ENCODE measurements around the gene CBR3. TPM values are rescaled to one million over a fixed set of nuclear protein-coding genes. Genes with fewer than 3 reads are reported as not detected.
"Not testable (repeated sequence)": the region's sequence is repeated elsewhere in the genome, so short reads cannot be mapped to it uniquely, and the experiment has no call there.

CBR3 gene
- polyA plus RNA-seq, 6 donors from 2014 or later = 7.4 to 14.5 (median 10.6) TPM

GRCh38 chr21:36126621-36127110, 8.2 kb upstream of the CBR3 start:
- H3K4me3 Mint-ChIP-seq = no peak overlapping the region
- ATAC-seq (ENCODE audit: low read depth in 2 of 2) (no peak), DNase-seq (no peak)
- H3K36me3 Mint-ChIP-seq = peaks cover 0 to 1% of the 10 kb centered on the region in 2 donors
- no peak overlapping the region for H3K27ac Mint-ChIP-seq
- H3K9me3 Mint-ChIP-seq = no peaks in the 10 kb centered on the region
- H3K27me3 Mint-ChIP-seq = peaks cover 0 to 5% (median 0%) of the 10 kb centered on the region in 3 donors
- peaks cover 7 to 36% (median 23%) of the 10 kb centered on the region in 3 donors for H3K4me1 Mint-ChIP-seq

DNA sequence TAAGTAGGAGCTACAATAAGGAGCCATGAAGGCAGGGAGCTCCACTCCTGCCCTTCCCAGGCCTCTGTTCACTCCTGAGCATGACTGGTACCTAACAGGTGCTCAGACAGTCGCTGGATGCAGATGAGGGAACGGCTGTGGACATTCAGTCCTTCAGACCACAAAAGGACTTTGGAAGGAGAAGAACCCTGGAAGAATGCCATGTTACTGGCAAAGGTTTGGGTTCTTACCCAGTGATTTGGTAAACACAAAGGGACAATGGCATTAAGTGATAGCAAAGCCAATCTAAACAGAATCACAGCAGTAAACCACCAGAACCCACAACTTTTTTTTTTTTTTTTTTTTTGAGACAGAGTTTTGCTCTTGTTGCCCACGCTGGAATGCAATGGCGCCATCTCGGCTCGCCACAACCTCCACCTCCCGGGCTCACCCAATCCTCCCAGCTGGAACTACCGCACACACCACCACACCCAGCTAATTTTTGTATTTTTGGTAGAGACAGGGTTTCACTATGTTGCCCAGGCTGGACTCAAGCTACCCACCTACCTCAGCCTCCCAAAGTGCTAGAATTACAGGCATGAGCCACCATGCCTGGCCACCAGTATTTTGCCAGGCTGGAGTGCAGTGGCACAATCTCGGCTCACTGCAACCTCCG, 7.5 kb upstream of the CBR3 start:
- H3K27ac Mint-ChIP-seq = no peak overlapping the region
- H3K9me3 Mint-ChIP-seq = no peaks in the 10 kb centered on the region
- peaks cover 0 to 7% of the 10 kb centered on the region in 2 donors for H3K36me3 Mint-ChIP-seq
- peaks cover 11 to 36% (median 23%) of the 10 kb centered on the region in 3 donors for H3K4me1 Mint-ChIP-seq
- no peak for ATAC-seq (ENCODE audit: low read depth in 2 of 2)
- peaks cover 0 to 5% (median 0%) of the 10 kb centered on the region in 3 donors for H3K27me3 Mint-ChIP-seq
- peak overlapping the region in 2 of 8 donors; percentile 22 to 77 for H3K4me3 Mint-ChIP-seq
- DNase-seq = no peak

GRCh38 chr21:36127977-36128376, 6.9 kb upstream of the CBR3 start:
- H3K9me3 Mint-ChIP-seq = no peaks in the 10 kb centered on the region
- ATAC-seq (ENCODE audit: low read depth in 2 of 2) = no peak

DNA sequence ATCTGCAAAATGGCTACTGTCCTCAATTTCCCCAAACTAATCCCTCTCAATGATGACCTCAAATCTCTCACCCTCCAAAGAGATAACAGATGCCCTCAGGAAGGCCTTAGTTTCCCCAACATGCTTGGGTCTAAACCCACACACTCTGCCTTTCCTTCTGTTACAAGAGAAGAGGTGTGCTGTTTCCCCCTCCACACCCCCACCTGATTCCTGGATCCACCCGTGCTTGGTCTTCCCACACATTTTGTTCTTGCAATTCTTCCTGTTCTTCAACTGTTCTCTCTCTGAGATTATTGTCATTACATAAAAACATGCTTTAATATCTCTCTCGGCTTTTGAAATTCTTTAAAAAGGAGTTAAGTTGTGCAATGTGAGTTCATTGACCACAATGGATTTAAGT, 5.7 kb upstream of the CBR3 start:
- H3K9me3 Mint-ChIP-seq = no peaks in the 10 kb centered on the region
- DNase-seq (no peak), ATAC-seq (ENCODE audit: low read depth in 2 of 2) (no peak)
- peaks cover 0 to 5% (median 0%) of the 10 kb centered on the region in 3 donors for H3K27me3 Mint-ChIP-seq
- peak overlapping the region; percentile 6 to 84 (median 64) for H3K4me3 Mint-ChIP-seq
- H3K36me3 Mint-ChIP-seq = peaks cover 0 to 7% of the 10 kb centered on the region in 2 donors
- H3K4me1 Mint-ChIP-seq = peaks cover 14 to 41% (median 28%) of the 10 kb centered on the region in 3 donors
- peak overlapping the region in 2 of 6 donors; percentile 39 to 48 for H3K27ac Mint-ChIP-seq

More at GRCh38 chr21:36127977-36128376, 6.9 kb upstream of the CBR3 start:
- Mint-ChIP-seq H3K4me3 (peak overlapping the region in 3 of 8 donors; percentile 1 to 77 (median 16)), H3K4me1 (peaks cover 11 to 36% (median 23%) of the 10 kb centered on the region in 3 donors), H3K27me3 (peaks cover 0 to 5% (median 0%) of the 10 kb centered on the region in 3 donors), H3K27ac (peak overlapping the region in 2 of 6 donors; percentile 8 to 57), H3K36me3 (peaks cover 0 to 7% of the 10 kb centered on the region in 2 donors)
- DNase-seq = no peak

- Mint-ChIP-seq H3K27ac (peak overlapping the region in 3 of 6 donors; percentile 41 to 97 (median 80)), H3K4me3 (peak overlapping the region; percentile 72 to 92 (median 91)), H3K4me1 (peaks cover 14 to 45% (median 31%) of the 10 kb centered on the region in 3 donors)
- not testable (repeated sequence) for DNase-seq; H3K27me3 Mint-ChIP-seq; H3K9me3 Mint-ChIP-seq; ATAC-seq (ENCODE audit: low read depth in 2 of 2); H3K36me3 Mint-ChIP-seq
Measured at GRCh38 chr21:36130414-36130762, 4.5 kb upstream of the CBR3 start.

GRCh38 chr21:36130839-36131238, 4.0 kb upstream of the CBR3 start:
- Mint-ChIP-seq H3K4me3 (peak overlapping the region; percentile 72 to 92 (median 91)), H3K27ac (peak overlapping the region in 2 of 6 donors; percentile 27 to 80), H3K4me1 (peaks cover 16 to 42% (median 30%) of the 10 kb centered on the region in 3 donors)
- DNase-seq; ATAC-seq (ENCODE audit: low read depth in 2 of 2); H3K9me3 Mint-ChIP-seq; H3K27me3 Mint-ChIP-seq; H3K36me3 Mint-ChIP-seq: not testable (repeated sequence)

DNA sequence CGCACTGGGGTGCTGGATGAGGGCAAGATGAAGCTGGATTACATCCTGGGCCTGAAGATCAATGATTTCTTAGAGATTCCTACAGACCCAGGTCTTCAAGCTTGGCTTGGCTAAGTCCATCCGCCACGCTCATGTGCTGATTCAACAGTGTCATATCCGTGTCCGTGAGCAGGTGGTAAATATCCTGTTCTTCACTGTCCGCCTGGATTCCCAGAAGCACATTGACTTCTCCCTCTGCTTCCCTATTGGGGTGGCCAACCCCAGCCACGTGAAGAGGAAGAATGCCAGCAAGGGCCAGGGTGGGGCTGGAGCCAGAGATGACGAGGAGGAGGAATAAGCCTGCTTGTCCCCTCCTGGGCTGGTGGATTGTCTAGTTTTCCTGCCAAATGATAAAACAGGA, 2.2 kb upstream of the CBR3 start:
- H3K9me3 Mint-ChIP-seq = no peaks in the 10 kb centered on the region
- no peaks in the 10 kb centered on the region for H3K27me3 Mint-ChIP-seq
- no peak for DNase-seq
- H3K4me1 Mint-ChIP-seq = peaks cover 20 to 53% (median 43%) of the 10 kb centered on the region in 3 donors
- peaks cover 0 to 7% of the 10 kb centered on the region in 2 donors for H3K36me3 Mint-ChIP-seq
- ATAC-seq (ENCODE audit: low read depth in 2 of 2) = no peak
- peak overlapping the region in 1 of 6 donors; percentile 26 for H3K27ac Mint-ChIP-seq
- H3K4me3 Mint-ChIP-seq = peak overlapping the region in 3 of 8 donors; percentile 15 to 79 (median 57)

GRCh38 chr21:36135391-36136102, 668 bp downstream of the CBR3 start:
- Mint-ChIP-seq H3K27me3 (no peaks in the 10 kb centered on the region), H3K9me3 (no peaks in the 10 kb centered on the region), H3K4me1 (peaks cover 17 to 37% (median 35%) of the 10 kb centered on the region in 3 donors), H3K4me3 (peak overlapping the region; percentile 91 to 97 (median 94)), H3K27ac (peak overlapping the region; percentile 82 to 92 (median 88)), H3K36me3 (peaks cover 0 to 7% of the 10 kb centered on the region in 2 donors)
- DNase-seq (peak; percentile 67), ATAC-seq (ENCODE audit: low read depth in 2 of 2) (peak; percentile 80 to 82)

DNA sequence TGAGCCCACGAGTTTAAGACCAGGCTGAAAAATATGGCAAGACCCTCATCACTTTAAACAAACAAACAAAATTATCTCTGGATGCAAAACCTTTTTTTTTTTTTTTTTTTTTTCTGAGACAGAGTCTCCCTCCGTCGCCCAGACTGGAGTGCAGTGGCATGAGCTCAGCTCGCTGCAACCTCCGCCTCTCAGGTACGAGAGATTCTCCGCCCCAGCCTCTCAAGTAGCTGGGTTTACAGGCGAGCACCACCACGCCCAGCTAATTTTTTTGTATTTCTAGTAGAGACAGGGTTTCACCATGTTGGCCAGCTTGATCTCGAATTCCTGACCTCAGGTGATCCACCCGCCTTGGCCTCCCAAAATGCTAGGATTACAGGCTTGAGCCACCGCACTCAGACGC, 4.9 kb downstream of the CBR3 start:
- H3K4me1 Mint-ChIP-seq = peaks cover 17 to 32% (median 30%) of the 10 kb centered on the region in 3 donors
- H3K9me3 Mint-ChIP-seq; DNase-seq; H3K4me3 Mint-ChIP-seq; H3K27ac Mint-ChIP-seq; ATAC-seq (ENCODE audit: low read depth in 2 of 2); H3K27me3 Mint-ChIP-seq; H3K36me3 Mint-ChIP-seq: not testable (repeated sequence)

GRCh38 chr21:36141513-36141925, 6.6 kb downstream of the CBR3 start:
- peak; percentile 88 for DNase-seq
- Mint-ChIP-seq H3K27ac (peak overlapping the region in 4 of 6 donors; percentile 12 to 87 (median 48)), H3K4me3 (peak overlapping the region in 1 of 8 donors; percentile 31), H3K36me3 (no peaks in the 10 kb centered on the region), H3K4me1 (peaks cover 15 to 33% (median 27%) of the 10 kb centered on the region in 3 donors), H3K27me3 (no peaks in the 10 kb centered on the region), H3K9me3 (no peaks in the 10 kb centered on the region)
- peak; percentile 92 to 95 for ATAC-seq (ENCODE audit: low read depth in 2 of 2)

DNA sequence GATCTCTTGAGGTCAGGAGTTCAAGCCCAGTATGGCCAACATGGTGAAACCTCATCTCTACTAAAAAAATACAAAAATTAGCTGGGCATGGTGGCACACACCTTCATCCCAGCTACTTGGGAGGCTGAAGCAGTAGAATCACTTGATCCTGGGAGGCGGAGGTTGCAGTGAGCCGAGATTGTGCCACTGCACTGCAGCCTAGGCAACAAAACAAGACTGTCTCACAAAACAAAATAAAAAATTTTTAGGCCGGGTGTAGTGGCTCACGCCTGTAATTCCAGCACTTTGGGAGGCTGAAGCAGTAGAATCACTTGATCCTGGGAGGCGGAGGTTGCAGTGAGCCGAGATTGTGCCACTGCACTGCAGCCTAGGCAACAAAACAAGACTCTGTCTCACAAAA, 9.4 kb downstream of the CBR3 start:
- H3K27ac Mint-ChIP-seq = peak overlapping the region in 1 of 6 donors; percentile 86
- H3K9me3 Mint-ChIP-seq; H3K36me3 Mint-ChIP-seq; DNase-seq; H3K4me3 Mint-ChIP-seq; ATAC-seq (ENCODE audit: low read depth in 2 of 2); H3K27me3 Mint-ChIP-seq: not testable (repeated sequence)
- peaks cover 11 to 29% (median 16%) of the 10 kb centered on the region in 3 donors for H3K4me1 Mint-ChIP-seq

- H3K27me3 Mint-ChIP-seq = no peaks in the 10 kb centered on the region
- H3K9me3 Mint-ChIP-seq = no peaks in the 10 kb centered on the region
- no peaks in the 10 kb centered on the region for H3K36me3 Mint-ChIP-seq
- H3K4me3 Mint-ChIP-seq = peak overlapping the region in 3 of 8 donors; percentile 9 to 39 (median 16)
- H3K27ac Mint-ChIP-seq = peak overlapping the region in 2 of 6 donors; percentile 15 to 53
- ATAC-seq (ENCODE audit: low read depth in 2 of 2) (peak in 1 of 2 donors; percentile 18), DNase-seq (no peak)
- peaks cover 15 to 39% (median 25%) of the 10 kb centered on the region in 3 donors for H3K4me1 Mint-ChIP-seq
Measured at GRCh38 chr21:36145259-36145658, 10.4 kb downstream of the CBR3 start.

- H3K27me3 Mint-ChIP-seq = no peaks in the 10 kb centered on the region
- peak overlapping the region in 1 of 6 donors; percentile 20 for H3K27ac Mint-ChIP-seq
- H3K36me3 Mint-ChIP-seq = no peaks in the 10 kb centered on the region
- ATAC-seq (ENCODE audit: low read depth in 2 of 2) = no peak
- DNase-seq = no peak
- H3K4me1 Mint-ChIP-seq = peaks cover 12 to 42% (median 22%) of the 10 kb centered on the region in 3 donors
- H3K9me3 Mint-ChIP-seq = no peaks in the 10 kb centered on the region
- peak overlapping the region in 1 of 8 donors; percentile 2 for H3K4me3 Mint-ChIP-seq
Measured at GRCh38 chr21:36147911-36148310, 13.0 kb downstream of the CBR3 start.
